Measurements from ENCODE around the gene TRIO. TPM values are rescaled to one million over a fixed set of nuclear protein-coding genes. Genes with fewer than 3 reads are reported as not detected.

Gene TRIO
- polyA plus RNA-seq, 1 of the 3 experiments (the other 2 are of a cell fraction): 229 TPM

DNA sequence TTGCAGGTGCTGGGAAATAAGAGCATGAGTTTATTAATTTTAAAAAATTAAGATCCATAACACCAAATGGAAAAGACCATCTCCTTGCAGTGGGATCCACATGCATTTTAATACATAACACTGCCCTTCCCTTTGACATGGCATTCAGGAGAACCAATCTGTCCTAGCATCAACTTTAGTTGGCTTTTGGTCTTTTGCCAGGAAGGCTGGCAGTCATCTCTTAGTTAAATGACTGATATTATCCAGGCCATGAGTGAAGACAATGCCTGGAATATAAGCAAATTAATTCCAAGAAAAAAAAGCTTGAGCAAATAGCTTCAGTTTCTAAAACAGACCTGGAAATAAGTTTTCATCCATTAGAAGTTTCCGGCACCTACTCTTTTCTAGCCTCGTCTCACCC lies 383.4 kb downstream of the TRIO start (continued):
- TF ChIP-seq, protein P1, sequence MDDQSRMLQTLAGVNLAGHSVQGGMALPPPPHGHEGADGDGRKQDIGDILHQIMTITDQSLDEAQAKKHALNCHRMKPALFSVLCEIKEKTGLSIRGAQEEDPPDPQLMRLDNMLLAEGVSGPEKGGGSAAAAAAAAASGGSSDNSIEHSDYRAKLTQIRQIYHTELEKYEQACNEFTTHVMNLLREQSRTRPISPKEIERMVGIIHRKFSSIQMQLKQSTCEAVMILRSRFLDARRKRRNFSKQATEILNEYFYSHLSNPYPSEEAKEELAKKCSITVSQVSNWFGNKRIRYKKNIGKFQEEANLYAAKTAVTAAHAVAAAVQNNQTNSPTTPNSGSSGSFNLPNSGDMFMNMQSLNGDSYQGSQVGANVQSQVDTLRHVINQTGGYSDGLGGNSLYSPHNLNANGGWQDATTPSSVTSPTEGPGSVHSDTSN (IDR thresholded peaks at IDR 0.05): no peak
- TF ChIP-seq USF2 (IDR thresholded peaks at IDR 0.05; ENCODE audit: borderline replicate concordance, low read depth, low read length) (no peak), FOXM1 (IDR thresholded peaks at IDR 0.05; ENCODE audit: low read depth) (no peak), RXRA (IDR thresholded peaks at IDR 0.05; ENCODE audit: borderline replicate concordance, low read depth) (no peak), POLR2AphosphoS5 (IDR thresholded peaks at IDR 0.05; ENCODE audit: low read depth, low read length) (no peak), FOSL2 (IDR thresholded peaks at IDR 0.05; ENCODE audit: borderline replicate concordance, low read depth) (no peak), EP300 (IDR thresholded peaks at IDR 0.05; ENCODE audit: borderline replicate concordance in 1 of 2, low read depth in 1 of 2, low read length in 1 of 2) (peak in 1 of 2 experiments; percentile 79; a peak in 2 of 4 replicates), NRF1 (IDR thresholded peaks at IDR 0.05; ENCODE audit: low read depth, low read length) (no peak)

- no peak for DNase-seq
- H4K20me1 ChIP-seq (ENCODE audit: insufficient read depth): no peaks in the 10 kb centered on the region
- no peaks in the 10 kb centered on the region for H3K27me3 ChIP-seq (ENCODE audit: insufficient read depth)
- TF ChIP-seq NFIC (IDR thresholded peaks at IDR 0.05; ENCODE audit: borderline replicate concordance) (no peak), MXI1 (IDR thresholded peaks at IDR 0.05; ENCODE audit: low read depth, low read length) (no peak), FOSL2 (IDR thresholded peaks at IDR 0.05; ENCODE audit: borderline replicate concordance, low read depth) (no peak), RCOR1 (IDR thresholded peaks at IDR 0.05; ENCODE audit: low read length) (no peak), FOXJ3 (CRISPR knock-in tag; IDR thresholded peaks at IDR 0.05) (no peak), SIN3A (IDR thresholded peaks at IDR 0.05; ENCODE audit: borderline replicate concordance, low read depth, low read length) (no peak), RAD21 (IDR thresholded peaks at IDR 0.05; ENCODE audit: low read length) (no peak), POLR2AphosphoS5 (IDR thresholded peaks at IDR 0.05; ENCODE audit: low read depth, low read length) (no peak), ELF1 (IDR thresholded peaks at IDR 0.05) (no peak), RFX5 (IDR thresholded peaks at IDR 0.05; ENCODE audit: low read length) (no peak), USF2 (IDR thresholded peaks at IDR 0.05; ENCODE audit: borderline replicate concordance, low read depth, low read length) (no peak), TAF1 (IDR thresholded peaks at IDR 0.05; ENCODE audit: borderline replicate concordance, low read depth, low read length) (no peak), SMC3 (IDR thresholded peaks at IDR 0.05; ENCODE audit: low read depth, low read length) (no peak), FOXM1 (IDR thresholded peaks at IDR 0.05; ENCODE audit: low read depth) (no peak), GABPA (IDR thresholded peaks at IDR 0.05; ENCODE audit: low read depth) (no peak), MEF2A (IDR thresholded peaks at IDR 0.05; ENCODE audit: borderline replicate concordance, low read depth) (no peak)
- TF ChIP-seq, protein P2, sequence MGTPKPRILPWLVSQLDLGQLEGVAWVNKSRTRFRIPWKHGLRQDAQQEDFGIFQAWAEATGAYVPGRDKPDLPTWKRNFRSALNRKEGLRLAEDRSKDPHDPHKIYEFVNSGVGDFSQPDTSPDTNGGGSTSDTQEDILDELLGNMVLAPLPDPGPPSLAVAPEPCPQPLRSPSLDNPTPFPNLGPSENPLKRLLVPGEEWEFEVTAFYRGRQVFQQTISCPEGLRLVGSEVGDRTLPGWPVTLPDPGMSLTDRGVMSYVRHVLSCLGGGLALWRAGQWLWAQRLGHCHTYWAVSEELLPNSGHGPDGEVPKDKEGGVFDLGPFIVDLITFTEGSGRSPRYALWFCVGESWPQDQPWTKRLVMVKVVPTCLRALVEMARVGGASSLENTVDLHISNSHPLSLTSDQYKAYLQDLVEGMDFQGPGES (IDR thresholded peaks at IDR 0.05; ENCODE audit: low read depth, low read length): no peak
- TF ChIP-seq, protein P1 (IDR thresholded peaks at IDR 0.05): no peak
- no peak overlapping the region for H3K27ac ChIP-seq (ENCODE audit: low read depth in 2 of 2, low read length in 1 of 2)
- 81% methylated on average over 6 of the region's 6 CpGs for WGBS (ENCODE audit: low lambda C conversion rate)
- H3K9ac ChIP-seq: no peak overlapping the region
- CTCF ChIA-PET: interaction anchor here (1.5 kb wide), 1 partner anchor 120 kb away, joined by 4 read pairs; no protein-coding TSS in a partner anchor
- no peaks in the 10 kb centered on the region for H3K9me2 ChIP-seq
- H3K79me2 ChIP-seq (ENCODE audit: insufficient read depth): no peaks in the 10 kb centered on the region
- no peak overlapping the region for H3K4me2 ChIP-seq
- POLR2A ChIA-PET: no interaction called here
- no peaks in the 10 kb centered on the region for H3K36me3 ChIP-seq (replicated peaks in 1 of 2; ENCODE audit: control insufficient read depth in 1 of 2, insufficient read depth in 2 of 2, low read length in 1 of 2)
- no peak overlapping the region for H2AFZ ChIP-seq (ENCODE audit: low read depth)
- no peaks in the 10 kb centered on the region for H3K9me3 ChIP-seq
- no peaks in the 10 kb centered on the region for H3F3A ChIP-seq (replicated peaks; ENCODE audit: insufficient read depth)
- no peak overlapping the region for H3K4me3 ChIP-seq (ENCODE audit: low read depth in 2 of 2, low read length in 1 of 2)
- peaks cover 0 to 7% of the 10 kb centered on the region in 2 experiments; a peak in 1 of 4 replicates for H3K4me1 ChIP-seq (ENCODE audit: control insufficient read depth in 1 of 2, insufficient read depth in 2 of 2, low read depth in 1 of 2, low read length in 1 of 2)
Measured at GRCh38 chr5:14528115-14528514, 385.0 kb downstream of the TRIO start.
